Measurements from ENCODE around the gene ICA1L. TPM values are rescaled to one million over a fixed set of nuclear protein-coding genes. Genes with fewer than 3 reads are reported as not detected.

The ICA1L gene
- polyA plus RNA-seq, 1 experiment = 2.4 TPM

DNA sequence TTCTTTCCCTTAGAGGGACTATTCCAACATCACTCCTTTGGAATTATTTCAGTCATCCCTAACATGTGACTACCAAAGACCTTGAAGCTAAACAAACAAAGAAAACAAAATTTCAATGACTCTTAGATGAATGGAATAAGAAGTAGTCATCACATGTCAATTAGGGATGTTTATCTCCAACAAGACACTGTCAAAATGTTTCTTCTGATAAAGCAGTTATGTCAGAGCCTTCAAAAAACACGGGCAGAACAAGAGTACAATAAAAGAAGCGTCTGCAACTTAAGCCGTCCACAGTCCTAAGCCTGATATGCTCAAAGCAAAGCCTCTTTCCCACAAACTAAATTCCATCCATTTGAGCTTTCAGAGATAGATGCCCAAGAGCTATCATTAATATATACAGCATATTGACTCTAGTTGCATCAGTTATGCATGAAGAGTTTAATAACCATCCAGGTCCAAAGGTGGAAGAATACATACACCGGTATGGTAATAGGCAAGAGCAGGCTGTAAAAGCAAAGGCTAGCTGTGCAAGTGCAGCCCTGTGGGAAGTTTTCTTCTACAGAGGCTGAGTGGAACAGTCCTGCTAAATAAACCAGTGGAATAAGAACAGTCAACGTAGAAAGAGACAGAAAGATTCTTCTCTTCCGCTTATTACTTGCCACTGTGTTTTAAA is 98.1 kb downstream of the ICA1L start:
- ChIA-PET POLR2A (no interaction called here), CTCF (no interaction called here)
- TF ChIP-seq, protein P1, sequence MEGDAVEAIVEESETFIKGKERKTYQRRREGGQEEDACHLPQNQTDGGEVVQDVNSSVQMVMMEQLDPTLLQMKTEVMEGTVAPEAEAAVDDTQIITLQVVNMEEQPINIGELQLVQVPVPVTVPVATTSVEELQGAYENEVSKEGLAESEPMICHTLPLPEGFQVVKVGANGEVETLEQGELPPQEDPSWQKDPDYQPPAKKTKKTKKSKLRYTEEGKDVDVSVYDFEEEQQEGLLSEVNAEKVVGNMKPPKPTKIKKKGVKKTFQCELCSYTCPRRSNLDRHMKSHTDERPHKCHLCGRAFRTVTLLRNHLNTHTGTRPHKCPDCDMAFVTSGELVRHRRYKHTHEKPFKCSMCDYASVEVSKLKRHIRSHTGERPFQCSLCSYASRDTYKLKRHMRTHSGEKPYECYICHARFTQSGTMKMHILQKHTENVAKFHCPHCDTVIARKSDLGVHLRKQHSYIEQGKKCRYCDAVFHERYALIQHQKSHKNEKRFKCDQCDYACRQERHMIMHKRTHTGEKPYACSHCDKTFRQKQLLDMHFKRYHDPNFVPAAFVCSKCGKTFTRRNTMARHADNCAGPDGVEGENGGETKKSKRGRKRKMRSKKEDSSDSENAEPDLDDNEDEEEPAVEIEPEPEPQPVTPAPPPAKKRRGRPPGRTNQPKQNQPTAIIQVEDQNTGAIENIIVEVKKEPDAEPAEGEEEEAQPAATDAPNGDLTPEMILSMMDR (IDR thresholded peaks at IDR 0.05; ENCODE audit: insufficient read depth, low read depth, low read length) = no peak
- Histone ChIP-seq H3K4me3 (ENCODE audit: low read depth, low read length) (no peak overlapping the region), H3K36me3 (ENCODE audit: control insufficient read depth, insufficient read depth, low read length) (no peaks in the 10 kb centered on the region), H3K27me3 (ENCODE audit: control insufficient read depth, insufficient read depth, low read length) (no peaks in the 10 kb centered on the region)
- DNase-seq (ENCODE audit: low read depth) = no peak

DNA sequence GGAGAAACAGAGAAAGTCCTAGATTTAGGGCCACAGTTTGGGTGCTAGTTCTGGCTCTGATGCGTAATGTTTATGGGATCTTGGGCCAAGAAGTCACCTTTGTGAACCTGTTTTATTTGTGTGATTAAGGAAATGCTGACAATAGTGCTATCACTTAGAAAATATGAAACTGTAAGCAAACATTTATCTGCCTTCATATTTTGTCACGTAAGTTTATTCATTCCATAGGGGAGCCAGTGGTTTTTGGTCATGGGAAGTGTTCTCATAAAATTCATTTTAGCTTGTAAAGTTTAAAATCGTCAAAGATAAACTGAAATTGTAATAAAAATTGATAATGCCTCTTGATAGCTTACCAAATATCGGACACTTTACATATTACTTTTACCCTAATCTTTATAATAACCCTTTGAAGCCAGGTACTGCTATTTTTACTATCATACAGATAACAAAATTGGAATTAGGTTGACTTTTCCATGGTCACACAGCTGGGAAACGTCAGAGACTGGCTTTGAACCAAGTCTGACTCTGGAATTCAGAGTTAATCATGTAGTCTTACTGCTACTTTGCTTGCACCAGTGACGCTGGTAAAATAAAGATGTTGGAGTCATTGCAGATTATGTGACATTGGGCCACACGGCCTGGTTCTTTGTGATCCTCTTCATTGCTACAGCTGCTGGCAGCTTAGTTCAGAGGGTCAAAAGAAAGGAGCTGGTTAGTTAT is 99.7 kb downstream of the ICA1L start:
- Histone ChIP-seq H3K27me3 (ENCODE audit: control insufficient read depth, insufficient read depth, low read length) (no peaks in the 10 kb centered on the region), H3K4me3 (ENCODE audit: low read depth, low read length) (no peak overlapping the region), H3K36me3 (ENCODE audit: control insufficient read depth, insufficient read depth, low read length) (no peaks in the 10 kb centered on the region)
- no peak for DNase-seq (ENCODE audit: low read depth)
- CTCF ChIA-PET = interaction anchor here (0.7 kb wide), 1 partner anchor 49 kb away, joined by 3 read pairs; no protein-coding TSS in a partner anchor
- TF ChIP-seq, protein P1 (IDR thresholded peaks at IDR 0.05; ENCODE audit: insufficient read depth, low read depth, low read length) = no peak
- POLR2A ChIA-PET = no interaction called here

DNA sequence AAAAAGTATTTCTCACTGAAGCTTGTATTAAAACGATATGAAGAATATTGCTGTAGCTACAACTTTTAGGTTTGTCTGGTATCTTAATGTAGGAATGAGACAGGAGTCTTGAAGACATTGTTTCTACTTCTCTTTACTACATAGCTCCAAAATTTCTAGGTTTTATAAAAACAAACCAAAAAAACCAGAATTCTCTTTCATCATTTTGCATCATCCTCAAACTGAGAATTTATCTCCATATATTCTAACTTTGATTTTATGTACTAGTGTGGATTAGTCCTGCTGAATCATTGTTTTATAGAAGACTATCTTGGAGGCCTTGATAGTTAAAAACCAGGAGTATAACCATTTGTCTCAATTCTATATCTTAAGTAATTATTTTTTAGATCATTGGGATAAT is 100.2 kb downstream of the ICA1L start:
- Histone ChIP-seq H3K27me3 (ENCODE audit: control insufficient read depth, insufficient read depth, low read length) (no peaks in the 10 kb centered on the region), H3K36me3 (ENCODE audit: control insufficient read depth, insufficient read depth, low read length) (no peaks in the 10 kb centered on the region), H3K4me3 (ENCODE audit: low read depth, low read length) (no peak overlapping the region)
- DNase-seq (ENCODE audit: low read depth) = no peak
- CTCF ChIA-PET = no interaction called here
- POLR2A ChIA-PET = no interaction called here
- TF ChIP-seq, protein P1 (IDR thresholded peaks at IDR 0.05; ENCODE audit: insufficient read depth, low read depth, low read length) = no peak

GRCh38 chr2:202769201-202769600 is 102.4 kb downstream of the ICA1L start:
- no peaks in the 10 kb centered on the region for H3K36me3 ChIP-seq (ENCODE audit: control insufficient read depth, insufficient read depth, low read length)
- DNase-seq (ENCODE audit: low read depth) = no peak
- no peak overlapping the region for H3K4me3 ChIP-seq (ENCODE audit: low read depth, low read length)
- no peaks in the 10 kb centered on the region for H3K27me3 ChIP-seq (ENCODE audit: control insufficient read depth, insufficient read depth, low read length)
- CTCF ChIA-PET = interaction anchor here (0.6 to 1.0 kb wide), 3 partner anchors 9 to 136 kb away, joined by 3 to 4 read pairs (median 3); no protein-coding TSS in a partner anchor
- TF ChIP-seq, protein P1 (IDR thresholded peaks at IDR 0.05; ENCODE audit: insufficient read depth, low read depth, low read length) = no peak
- POLR2A ChIA-PET = no interaction called here

GRCh38 chr2:202768273-202768672 is 103.3 kb downstream of the ICA1L start:
- POLR2A ChIA-PET = no interaction called here

More at GRCh38 chr2:202768273-202768672, 103.3 kb downstream of the ICA1L start:
- Histone ChIP-seq H3K4me3 (ENCODE audit: low read depth, low read length) (no peak overlapping the region), H3K36me3 (ENCODE audit: control insufficient read depth, insufficient read depth, low read length) (no peaks in the 10 kb centered on the region), H3K27me3 (ENCODE audit: control insufficient read depth, insufficient read depth, low read length) (no peaks in the 10 kb centered on the region)
- no peak for DNase-seq (ENCODE audit: low read depth)
- CTCF ChIA-PET = interaction anchor here (0.7 to 1.0 kb wide), 2 partner anchors 8 to 576 kb away, joined by 3 read pairs; no protein-coding TSS in a partner anchor
- TF ChIP-seq, protein P1 (IDR thresholded peaks at IDR 0.05; ENCODE audit: insufficient read depth, low read depth, low read length) = no peak
